Effector memory CD8-positive, alpha-beta T cell (primary cell): ENCODE results near the gene FGF6.
A peak's percentile ranks its signal among the peaks of the same experiment; 100 is the strongest.

Experiments used
- ATAC-seq: fragments of 150-1000 bp; cut with Tn5 transposase; replicated peaks from 2 replicates; pipeline ENCODE4 v1.10.0; 2021; ENCODE audit warnings: mild to moderate bottlenecking, moderate library complexity
- DNase-seq, 3 experiments: peaks; one replicate each; pipeline ENCODE4 v3.0.0; 2021
- H3K27ac Mint-ChIP-seq, 2 donors: one replicate each; pipeline ENCODE4 v1.8.0; 2022; ENCODE audit warnings: mild to moderate bottlenecking in 2 of 2, mixed read lengths in 2 of 2, moderate library complexity in 2 of 2
- H3K27me3 Mint-ChIP-seq, 2 donors: one replicate each; pipeline ENCODE4 v1.8.0; 2022; ENCODE audit warnings: mixed read lengths in 2 of 2
- H3K36me3 Mint-ChIP-seq: one replicate; pipeline ENCODE4 v1.8.0; 2022; ENCODE audit warnings: mild to moderate bottlenecking, moderate library complexity, mixed read lengths; ENCODE audit not compliant: insufficient read depth
- H3K4me1 Mint-ChIP-seq, 2 donors: one replicate each; pipeline ENCODE4 v1.8.0; 2022; ENCODE audit warnings: low read depth in 2 of 2, mixed read lengths in 2 of 2
- H3K4me3 Mint-ChIP-seq, 2 donors: one replicate each; pipeline ENCODE4 v1.8.0; 2022; ENCODE audit warnings: mild to moderate bottlenecking in 2 of 2, mixed read lengths in 2 of 2, moderate library complexity in 2 of 2
- H3K9me3 Mint-ChIP-seq, 2 donors: one replicate each; pipeline ENCODE4 v1.8.0; 2022; ENCODE audit warnings: mixed read lengths in 2 of 2

The FGF6 gene

GRCh38 chr12:4440187-4440941 is 5.3 kb downstream of the FGF6 start:
- H3K27me3 Mint-ChIP-seq: peaks cover 41 to 63% of the 10 kb centered on the region in 2 donors
- peaks cover 4% of the 10 kb centered on the region for H3K36me3 Mint-ChIP-seq
- no peak overlapping the region for H3K4me3 Mint-ChIP-seq
- no peak overlapping the region for H3K27ac Mint-ChIP-seq
- H3K4me1 Mint-ChIP-seq: peaks cover 0 to 2% of the 10 kb centered on the region in 2 donors
- ATAC-seq: no peak
- no peaks in the 10 kb centered on the region for H3K9me3 Mint-ChIP-seq
- no peak for DNase-seq

GRCh38 chr12:4439736-4440135 is 5.9 kb downstream of the FGF6 start:
- Mint-ChIP-seq H3K9me3 (no peaks in the 10 kb centered on the region), H3K4me3 (no peak overlapping the region), H3K27me3 (peaks cover 38 to 57% of the 10 kb centered on the region in 2 donors), H3K27ac (no peak overlapping the region), H3K4me1 (peaks cover 0 to 2% of the 10 kb centered on the region in 2 donors), H3K36me3 (peaks cover 4% of the 10 kb centered on the region)
- DNase-seq: no peak
- ATAC-seq: no peak

GRCh38 chr12:4438834-4439596 is 6.6 kb downstream of the FGF6 start:
- Mint-ChIP-seq H3K27ac (peak overlapping the region in 1 of 2 donors; percentile 35), H3K36me3 (peaks cover 4% of the 10 kb centered on the region), H3K4me3 (no peak overlapping the region), H3K9me3 (no peaks in the 10 kb centered on the region), H3K4me1 (peaks cover 0 to 2% of the 10 kb centered on the region in 2 donors), H3K27me3 (peaks cover 31 to 55% of the 10 kb centered on the region in 2 donors)
- DNase-seq (no peak), ATAC-seq (no peak)

GRCh38 chr12:4435537-4435936 is 10.1 kb downstream of the FGF6 start:
- H3K4me3 Mint-ChIP-seq: no peak overlapping the region
- no peak overlapping the region for H3K27ac Mint-ChIP-seq
- no peaks in the 10 kb centered on the region for H3K9me3 Mint-ChIP-seq
- no peak for DNase-seq
- H3K36me3 Mint-ChIP-seq: peaks cover 4% of the 10 kb centered on the region
- H3K27me3 Mint-ChIP-seq: peaks cover 7 to 51% of the 10 kb centered on the region in 2 donors
- H3K4me1 Mint-ChIP-seq: peaks cover 0 to 2% of the 10 kb centered on the region in 2 donors
- no peak for ATAC-seq

- no peak for DNase-seq
- Mint-ChIP-seq H3K36me3 (peaks cover 4% of the 10 kb centered on the region), H3K9me3 (no peaks in the 10 kb centered on the region), H3K27me3 (peaks cover 5 to 55% of the 10 kb centered on the region in 2 donors), H3K4me1 (peaks cover 0 to 2% of the 10 kb centered on the region in 2 donors), H3K4me3 (no peak overlapping the region), H3K27ac (no peak overlapping the region)
- no peak for ATAC-seq
Observed at GRCh38 chr12:4434706-4435425, 10.7 kb downstream of the FGF6 start.

- ATAC-seq (no peak), DNase-seq (no peak)
- H3K4me3 Mint-ChIP-seq: no peak overlapping the region
- peaks cover 4% of the 10 kb centered on the region for H3K36me3 Mint-ChIP-seq
- peaks cover 5 to 55% of the 10 kb centered on the region in 2 donors for H3K27me3 Mint-ChIP-seq
- no peak overlapping the region for H3K27ac Mint-ChIP-seq
- no peaks in the 10 kb centered on the region for H3K9me3 Mint-ChIP-seq
- H3K4me1 Mint-ChIP-seq: peaks cover 0 to 2% of the 10 kb centered on the region in 2 donors
Observed at GRCh38 chr12:4434301-4434700, 11.3 kb downstream of the FGF6 start.

- peaks cover 4 to 59% of the 10 kb centered on the region in 2 donors for H3K27me3 Mint-ChIP-seq
- H3K4me3 Mint-ChIP-seq: no peak overlapping the region
- no peaks in the 10 kb centered on the region for H3K9me3 Mint-ChIP-seq
- no peak overlapping the region for H3K27ac Mint-ChIP-seq
- no peak for ATAC-seq
- no peaks in the 10 kb centered on the region for H3K4me1 Mint-ChIP-seq
- peaks cover 4% of the 10 kb centered on the region for H3K36me3 Mint-ChIP-seq
- no peak for DNase-seq
Observed at GRCh38 chr12:4433745-4434058, 11.9 kb downstream of the FGF6 start.

- Mint-ChIP-seq H3K4me1 (no peaks in the 10 kb centered on the region), H3K27me3 (peaks cover 9 to 64% of the 10 kb centered on the region in 2 donors), H3K4me3 (no peak overlapping the region), H3K36me3 (no peaks in the 10 kb centered on the region), H3K27ac (no peak overlapping the region), H3K9me3 (no peaks in the 10 kb centered on the region)
- DNase-seq: no peak
- no peak for ATAC-seq
Observed at GRCh38 chr12:4432878-4433744, 12.5 kb downstream of the FGF6 start.

GRCh38 chr12:4431866-4432265 is 13.7 kb downstream of the FGF6 start:
- Mint-ChIP-seq H3K4me1 (no peaks in the 10 kb centered on the region), H3K27me3 (peaks cover 13 to 65% of the 10 kb centered on the region in 2 donors), H3K27ac (no peak overlapping the region), H3K36me3 (no peaks in the 10 kb centered on the region), H3K4me3 (no peak overlapping the region), H3K9me3 (no peaks in the 10 kb centered on the region)
- no peak for DNase-seq
- ATAC-seq: no peak

- no peak for DNase-seq
- Mint-ChIP-seq H3K27me3 (peaks cover 13 to 61% of the 10 kb centered on the region in 2 donors), H3K9me3 (no peaks in the 10 kb centered on the region), H3K4me1 (no peaks in the 10 kb centered on the region), H3K36me3 (no peaks in the 10 kb centered on the region), H3K4me3 (no peak overlapping the region), H3K27ac (no peak overlapping the region)
- ATAC-seq: no peak
Observed at GRCh38 chr12:4431436-4431835, 14.2 kb downstream of the FGF6 start.

GRCh38 chr12:4424422-4424821 is 21.2 kb downstream of the FGF6 start:
- Mint-ChIP-seq H3K4me1 (no peaks in the 10 kb centered on the region), H3K27me3 (peaks cover 13 to 27% of the 10 kb centered on the region in 2 donors)

GRCh38 chr12:4423528-4424195 is 22.0 kb downstream of the FGF6 start:
- Mint-ChIP-seq H3K4me3 (no peak overlapping the region), H3K9me3 (no peaks in the 10 kb centered on the region), H3K4me1 (no peaks in the 10 kb centered on the region), H3K36me3 (no peaks in the 10 kb centered on the region), H3K27me3 (peaks cover 10 to 20% of the 10 kb centered on the region in 2 donors), H3K27ac (no peak overlapping the region)
- DNase-seq (no peak), ATAC-seq (no peak)

More at GRCh38 chr12:4424422-4424821, 21.2 kb downstream of the FGF6 start:
- H3K9me3 Mint-ChIP-seq: no peaks in the 10 kb centered on the region
- H3K4me3 Mint-ChIP-seq: no peak overlapping the region
- H3K36me3 Mint-ChIP-seq: no peaks in the 10 kb centered on the region
- DNase-seq (no peak), ATAC-seq (no peak)
- H3K27ac Mint-ChIP-seq: no peak overlapping the region
